Myocyte (in vitro differentiated cells): ENCODE data around the gene GAS2L1. TPM values are rescaled to one million over a fixed set of nuclear protein-coding genes. Genes with fewer than 3 reads are reported as not detected.

Experiments
- DNase-seq: peaks from one replicate; pipeline ENCODE4 v3.0.0-alpha.2; 2012; ENCODE audit warnings: low read depth
- total RNA-seq: library from RNA; depleted of rRNA; stranded (reverse); fragments of >200 nt; gene quantifications from 2 replicates; pipeline ENCODE4 v1.2.3, GENCODE V29; 2014

The GAS2L1 gene
- total RNA-seq, 1 donor from 2014 or later, result 20.4 TPM

GRCh38 chr22:29275167-29275566 lies 31.3 kb upstream of the GAS2L1 start:
- no peak for DNase-seq

GRCh38 chr22:29275819-29276565 lies 30.5 kb upstream of the GAS2L1 start:
- DNase-seq, result no peak

DNA sequence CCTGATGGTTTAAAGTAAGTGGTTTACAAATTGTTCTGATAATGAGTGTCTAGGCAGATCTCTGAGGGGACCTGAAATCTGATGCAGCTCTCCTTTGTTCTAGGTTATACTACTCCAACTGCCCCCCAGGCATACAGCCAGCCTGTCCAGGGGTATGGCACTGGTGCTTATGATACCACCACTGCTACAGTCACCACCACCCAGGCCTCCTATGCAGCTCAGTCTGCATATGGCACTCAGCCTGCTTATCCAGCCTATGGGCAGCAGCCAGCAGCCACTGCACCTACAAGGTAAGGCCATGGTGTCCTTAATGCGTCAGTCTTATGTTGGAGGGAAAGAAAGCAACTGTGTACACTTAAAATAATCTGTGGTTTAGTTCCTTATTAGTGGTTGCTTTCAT lies 28.5 kb upstream of the GAS2L1 start:
- no peak for DNase-seq

DNA sequence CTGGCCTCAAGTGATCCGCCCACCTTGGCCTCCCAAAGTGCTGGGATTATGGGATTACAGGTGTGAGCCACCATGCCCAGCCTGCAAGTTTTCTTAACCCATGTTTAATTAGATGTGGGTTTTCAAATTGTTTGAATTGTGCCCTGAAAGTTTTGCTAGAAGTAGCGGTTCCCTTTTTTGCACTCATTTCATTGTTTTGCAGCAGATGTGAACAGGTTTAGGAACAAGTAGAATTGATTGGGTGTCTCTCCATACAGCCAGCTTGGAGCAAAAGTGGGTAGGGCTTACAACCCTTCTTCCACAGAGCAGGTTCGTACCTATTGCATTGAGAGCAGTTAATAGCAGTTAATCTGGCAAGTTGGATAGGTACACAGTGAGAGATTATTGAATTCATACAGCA lies 22.3 kb upstream of the GAS2L1 start:
- no peak for DNase-seq

GRCh38 chr22:29288837-29289236 lies 17.6 kb upstream of the GAS2L1 start:
- DNase-seq, result no peak

DNA sequence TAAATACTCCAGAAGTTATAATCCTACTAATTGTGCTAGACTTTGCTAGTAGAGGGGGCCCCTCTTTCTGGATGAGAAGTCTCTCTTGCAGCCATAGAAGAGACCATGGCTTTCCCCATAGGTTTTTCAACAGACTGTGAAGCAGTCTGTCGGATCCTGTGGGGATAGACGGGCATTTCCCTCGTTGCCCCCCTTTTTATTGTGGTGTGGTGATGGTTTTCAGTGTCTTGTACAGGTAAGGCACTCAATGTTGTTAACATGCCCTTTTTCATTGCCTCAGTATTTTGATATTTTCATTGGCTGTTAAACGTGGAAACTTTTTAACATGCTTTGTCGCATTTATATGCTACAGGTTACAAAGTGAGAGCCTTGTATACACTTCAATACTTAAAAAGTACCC lies 16.4 kb upstream of the GAS2L1 start:
- no peak for DNase-seq

GRCh38 chr22:29291215-29291614 lies 15.2 kb upstream of the GAS2L1 start:
- DNase-seq, result no peak

- no peak for DNase-seq
These were observed 14.1 kb upstream of the GAS2L1 start for GRCh38 chr22:29292379-29292778.

DNA sequence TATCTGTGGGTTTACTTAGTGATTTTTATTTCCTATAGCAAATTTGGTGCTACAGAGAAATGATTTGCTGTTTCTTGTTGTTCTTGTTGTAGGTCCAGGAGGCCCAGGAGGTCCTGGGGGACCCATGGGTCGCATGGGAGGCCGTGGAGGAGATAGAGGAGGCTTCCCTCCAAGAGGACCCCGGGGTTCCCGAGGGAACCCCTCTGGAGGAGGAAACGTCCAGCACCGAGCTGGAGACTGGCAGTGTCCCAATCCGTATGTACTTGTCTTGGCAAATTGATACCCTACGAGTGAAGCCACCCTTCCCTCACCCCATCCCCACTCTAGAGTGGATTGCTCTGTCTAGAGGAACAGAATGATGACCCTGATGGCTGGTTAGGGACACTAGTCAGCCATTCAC lies 7.8 kb upstream of the GAS2L1 start:
- no peak for DNase-seq

- no peak for DNase-seq
These were observed 7.1 kb upstream of the GAS2L1 start for GRCh38 chr22:29299136-29299900.

GRCh38 chr22:29300467-29300806 lies 6.0 kb upstream of the GAS2L1 start:
- DNase-seq, result no peak

DNA sequence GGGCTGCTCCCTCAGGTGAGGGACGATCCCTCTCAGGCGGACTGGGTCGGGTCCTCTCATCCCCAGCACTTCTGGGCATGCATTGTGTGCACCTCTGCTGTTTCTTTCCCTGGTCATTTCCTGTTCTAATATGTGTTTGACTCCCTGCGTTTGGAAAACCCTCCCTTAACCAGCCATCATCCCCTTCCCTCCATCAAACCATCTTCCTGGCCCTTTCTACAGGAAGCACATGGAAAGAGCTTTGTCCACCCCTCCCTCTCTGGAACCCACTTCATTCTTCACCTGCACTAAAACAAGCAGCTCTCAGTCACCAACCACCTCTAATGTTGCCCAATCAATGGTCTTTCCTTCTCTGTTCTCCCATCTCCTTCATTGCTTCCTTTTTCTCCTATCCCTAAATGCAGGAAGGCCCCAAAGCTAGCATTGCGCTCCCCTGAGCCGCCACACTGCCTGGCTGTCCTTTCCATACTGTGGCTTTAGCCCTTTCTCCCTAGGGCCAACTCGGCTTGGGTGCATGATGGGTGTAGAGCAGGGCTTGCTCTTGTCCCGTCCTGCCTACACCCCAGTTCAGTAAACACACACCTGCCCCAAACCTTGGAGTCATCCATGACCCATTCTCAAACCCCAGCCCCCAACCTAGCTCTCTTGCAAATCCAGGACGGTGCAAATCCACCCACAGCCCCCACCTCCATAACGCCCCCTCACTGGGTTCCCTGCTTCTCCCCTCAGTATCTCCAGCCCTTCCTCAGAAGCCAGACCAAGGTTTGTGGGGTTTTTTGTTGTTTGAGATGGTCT lies 5.4 kb upstream of the GAS2L1 start:
- no peak for DNase-seq

DNA sequence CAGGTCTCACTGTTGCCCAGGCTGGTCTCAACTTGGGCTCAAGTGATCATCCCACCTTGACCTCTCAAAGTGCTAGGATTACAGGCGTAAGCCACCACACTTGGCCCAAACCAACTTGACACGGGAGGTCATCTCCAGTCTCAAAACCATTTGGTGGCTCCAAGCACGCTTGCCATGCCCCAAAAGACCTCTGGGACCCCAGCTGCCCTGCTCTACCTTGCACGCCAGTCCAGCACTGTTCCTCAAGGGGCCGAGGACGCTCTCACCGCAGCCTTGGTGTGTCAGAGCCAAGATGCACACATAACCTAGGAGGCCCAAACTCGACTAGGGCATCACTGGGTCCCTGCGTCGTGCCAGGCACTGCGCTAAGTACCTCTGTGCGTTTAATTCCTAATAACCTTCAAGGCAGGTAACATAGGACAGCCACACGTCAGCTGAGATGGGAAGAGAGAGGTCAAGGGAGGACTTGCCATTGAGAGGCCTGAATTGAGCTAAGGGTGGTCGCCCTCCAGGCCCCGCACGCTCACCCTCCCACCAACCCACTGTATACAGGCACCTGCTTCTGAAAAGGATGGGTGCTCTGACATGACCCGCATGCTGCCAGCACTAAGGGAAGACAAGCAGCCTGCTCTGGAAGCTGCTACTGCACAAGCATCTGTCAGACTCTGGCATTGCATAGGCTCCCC lies 4.6 kb upstream of the GAS2L1 start:
- DNase-seq, result no peak

DNA sequence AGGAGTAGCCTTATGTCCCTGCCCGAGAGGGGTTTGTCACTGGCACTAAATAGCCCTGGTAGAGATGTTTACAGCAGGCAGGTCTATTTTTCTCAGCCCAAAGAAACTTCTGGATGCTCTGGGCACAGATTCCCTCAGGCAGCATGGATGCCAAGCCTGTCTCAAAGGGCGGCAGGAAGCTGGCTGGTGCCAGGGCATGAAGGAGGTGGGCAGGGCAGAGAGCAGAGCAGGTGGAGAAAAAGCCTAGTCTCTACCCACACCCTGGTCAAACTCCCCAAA lies 4.1 kb upstream of the GAS2L1 start:
- DNase-seq, result no peak

GRCh38 chr22:29302681-29303465 lies 3.6 kb upstream of the GAS2L1 start:
- peak; percentile 54 for DNase-seq

- DNase-seq, result no peak
These were observed 645 bp upstream of the GAS2L1 start for GRCh38 chr22:29305836-29306174.

- DNase-seq, result peak; percentile 84
These were observed 565 bp downstream of the GAS2L1 start for GRCh38 chr22:29306835-29307595.

DNA sequence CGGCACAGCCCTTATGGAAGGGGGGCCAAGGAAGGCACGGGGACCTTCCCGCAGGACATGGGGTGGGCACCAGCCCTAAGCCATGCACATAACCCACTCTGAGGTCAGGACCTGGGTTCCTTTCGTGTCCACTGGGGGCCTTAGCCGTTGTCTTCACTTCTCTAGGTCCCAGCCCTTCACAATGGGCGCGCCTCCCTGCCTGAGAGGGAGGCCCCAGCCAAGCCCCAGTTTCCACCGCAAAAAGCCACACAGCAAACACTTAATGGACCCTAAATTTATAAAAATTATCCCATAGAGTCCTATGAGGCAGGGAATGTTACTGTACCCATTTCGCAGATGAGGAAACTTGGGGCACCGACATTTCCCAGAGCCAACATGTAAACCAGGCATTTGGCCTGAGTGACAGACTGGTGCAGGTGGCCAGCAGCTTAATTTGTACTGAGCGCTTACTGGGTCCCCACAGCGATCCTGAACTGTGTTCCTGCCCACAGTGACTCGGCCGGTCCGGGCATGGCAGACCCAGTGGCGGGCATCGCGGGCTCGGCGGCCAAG lies 1.2 kb downstream of the GAS2L1 start:
- peak; percentile 62 for DNase-seq

- DNase-seq, result no peak
These were observed 1.8 kb downstream of the GAS2L1 start for GRCh38 chr22:29308148-29308790.
